NCI-H1930 (cell line): ENCODE measurements around the gene GJC2.

Experiments used
- DNase-seq, 2 experiments: peaks; one replicate each; lab custom pipeline; 2025; lab: John Stamatoyannopoulos, UW

GJC2 gene

GRCh38 chr1:228114827-228115226, 34.9 kb upstream of the GJC2 start:
- DNase-seq = no peak

DNA sequence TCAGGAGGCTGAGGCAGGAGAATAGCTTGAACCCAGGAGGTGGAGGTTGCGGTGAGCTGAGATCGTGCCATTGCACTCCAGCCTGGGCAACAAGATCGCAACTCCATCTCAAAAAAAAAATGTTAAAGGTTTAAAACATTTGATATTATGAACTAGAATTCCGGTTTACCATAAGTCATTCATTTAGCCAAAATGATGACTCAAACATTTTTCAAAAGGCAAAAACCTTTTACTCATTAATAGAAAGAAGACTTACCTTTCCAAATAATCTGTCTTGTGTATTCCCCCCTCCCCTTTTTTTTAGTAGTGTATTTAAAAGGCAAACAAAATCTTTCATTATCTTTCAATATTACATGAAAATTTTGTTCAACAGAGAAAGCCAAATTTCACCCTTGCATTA, 32.4 kb upstream of the GJC2 start:
- DNase-seq = no peak

- no peak for DNase-seq
Observed at GRCh38 chr1:228118040-228118439, 31.7 kb upstream of the GJC2 start.

- DNase-seq = no peak
Observed at GRCh38 chr1:228120351-228120750, 29.4 kb upstream of the GJC2 start.

DNA sequence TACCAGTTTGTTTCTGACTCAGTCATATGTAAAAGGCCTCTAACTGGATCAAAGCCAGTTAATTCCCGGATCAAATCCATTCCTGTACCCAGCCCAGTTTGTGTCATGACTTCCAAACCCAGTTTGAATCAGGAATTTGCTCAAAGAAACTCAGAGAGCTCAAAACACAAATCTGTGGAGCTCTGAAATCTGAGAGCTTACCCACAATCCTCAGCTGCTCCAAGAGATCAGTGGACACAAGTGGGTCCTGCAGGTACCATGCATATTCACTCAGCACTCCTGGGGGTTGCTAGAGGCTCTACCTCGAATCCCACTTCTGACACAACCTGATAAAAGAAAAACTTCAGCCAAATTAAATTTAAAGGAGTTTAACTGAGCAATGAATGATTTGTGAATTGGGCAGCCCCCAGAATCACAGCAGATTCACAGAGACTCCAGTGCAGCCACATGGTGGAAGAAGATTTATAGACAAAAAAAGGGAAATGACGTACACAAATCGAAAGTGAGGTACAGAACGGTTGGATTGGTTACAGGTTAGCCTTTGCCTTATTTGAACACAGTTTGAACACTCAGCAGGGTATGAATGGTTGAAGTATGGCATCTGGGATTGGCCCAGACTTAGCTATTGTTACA, 28.8 kb upstream of the GJC2 start:
- DNase-seq = no peak

DNA sequence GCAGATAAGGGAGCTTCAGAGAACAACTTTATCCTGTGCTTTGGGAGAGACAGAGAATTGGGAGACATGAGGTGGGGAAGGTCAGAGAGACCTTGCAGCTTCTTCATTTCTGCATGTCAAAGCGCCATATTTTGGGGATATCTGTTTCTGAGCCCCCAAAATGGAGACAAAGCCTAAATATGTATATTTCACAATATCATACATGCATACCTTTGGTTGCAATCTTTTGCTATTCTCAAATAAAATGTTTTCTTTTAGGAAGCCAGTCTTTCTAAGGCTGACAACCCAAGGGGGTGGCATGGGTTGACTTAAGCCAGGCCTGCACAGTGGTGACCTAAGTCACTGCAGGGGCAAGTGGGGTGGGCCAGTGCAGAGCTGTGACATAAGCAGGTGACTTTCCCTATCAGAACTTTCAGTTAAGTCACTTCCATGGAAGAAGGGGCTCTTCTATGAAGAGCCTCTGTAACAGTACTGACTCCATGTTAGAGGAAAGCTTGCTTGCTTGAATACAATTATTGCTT, 26.7 kb upstream of the GJC2 start:
- DNase-seq = no peak

- no peak for DNase-seq
Observed at GRCh38 chr1:228123505-228123904, 26.2 kb upstream of the GJC2 start.

- no peak for DNase-seq
Observed at GRCh38 chr1:228125185-228125584, 24.5 kb upstream of the GJC2 start.

DNA sequence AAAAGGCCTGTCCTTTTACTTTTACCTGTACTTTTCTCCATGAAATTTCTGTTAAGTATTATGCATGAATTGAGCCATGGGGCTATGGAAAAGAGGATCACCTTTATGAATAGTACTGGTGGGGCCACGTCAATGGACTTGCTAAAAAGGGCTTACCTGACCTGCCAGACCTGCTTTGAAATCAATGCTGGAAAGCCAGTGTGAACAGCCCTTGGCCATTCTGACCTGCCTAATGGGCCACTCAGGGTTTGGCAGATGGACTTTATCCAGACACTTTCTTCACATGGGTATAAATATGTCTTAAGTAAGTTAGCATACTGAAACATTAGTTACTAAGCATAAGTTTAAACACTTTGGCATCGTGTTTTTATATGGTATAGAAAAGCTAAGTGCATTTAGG, 18.0 kb upstream of the GJC2 start:
- DNase-seq = no peak

DNA sequence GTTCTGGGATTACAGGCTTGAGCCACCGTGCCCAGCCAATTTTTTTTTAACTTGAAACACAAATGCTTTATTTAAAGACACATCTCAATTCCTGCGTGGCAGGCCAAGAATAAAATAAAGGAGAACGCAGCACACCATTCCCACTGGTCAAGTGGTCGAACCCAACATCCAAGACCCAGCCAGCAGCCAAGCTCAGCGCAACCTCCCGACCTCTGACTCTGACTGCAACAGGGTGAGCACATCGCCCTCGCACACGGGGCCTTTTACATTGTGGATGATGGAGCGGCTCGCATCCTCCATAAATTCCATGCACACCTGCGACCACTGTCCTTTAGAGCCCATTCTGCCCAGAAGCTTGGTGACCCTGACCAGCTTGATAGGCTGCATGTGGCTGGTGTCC, 15.1 kb upstream of the GJC2 start:
- DNase-seq = no peak

DNA sequence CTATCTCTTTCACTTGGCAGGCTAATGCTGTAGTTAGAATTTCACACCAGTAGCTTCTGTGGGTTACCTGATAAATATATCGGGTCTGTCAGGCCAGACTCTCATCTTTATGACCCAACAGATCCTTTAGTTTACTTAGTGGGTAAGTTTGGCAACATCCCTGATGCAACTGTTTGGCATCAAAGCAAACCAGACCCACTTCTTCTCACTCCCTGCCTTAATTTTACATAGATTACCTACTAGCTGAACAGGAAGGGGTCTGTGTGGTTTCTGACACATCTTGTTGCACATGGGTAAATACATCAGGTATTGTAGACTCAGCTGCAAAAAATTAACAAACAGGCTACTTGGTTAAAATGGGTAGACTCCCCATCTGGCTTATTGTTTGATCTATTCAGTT, 12.8 kb upstream of the GJC2 start:
- no peak for DNase-seq

- DNase-seq = no peak
Observed at GRCh38 chr1:228139406-228139930, 10.3 kb upstream of the GJC2 start.

GRCh38 chr1:228139931-228140723, 9.6 kb upstream of the GJC2 start, which contains the start of gene GUK1:
GUK1 (plus strand) TSS chr1:228140279; CDS start chr1:228140303, 24 bp downstream.
- DNase-seq = peak; percentile 98 to 99

GRCh38 chr1:228140724-228141225, 9.0 kb upstream of the GJC2 start:
- DNase-seq = no peak

DNA sequence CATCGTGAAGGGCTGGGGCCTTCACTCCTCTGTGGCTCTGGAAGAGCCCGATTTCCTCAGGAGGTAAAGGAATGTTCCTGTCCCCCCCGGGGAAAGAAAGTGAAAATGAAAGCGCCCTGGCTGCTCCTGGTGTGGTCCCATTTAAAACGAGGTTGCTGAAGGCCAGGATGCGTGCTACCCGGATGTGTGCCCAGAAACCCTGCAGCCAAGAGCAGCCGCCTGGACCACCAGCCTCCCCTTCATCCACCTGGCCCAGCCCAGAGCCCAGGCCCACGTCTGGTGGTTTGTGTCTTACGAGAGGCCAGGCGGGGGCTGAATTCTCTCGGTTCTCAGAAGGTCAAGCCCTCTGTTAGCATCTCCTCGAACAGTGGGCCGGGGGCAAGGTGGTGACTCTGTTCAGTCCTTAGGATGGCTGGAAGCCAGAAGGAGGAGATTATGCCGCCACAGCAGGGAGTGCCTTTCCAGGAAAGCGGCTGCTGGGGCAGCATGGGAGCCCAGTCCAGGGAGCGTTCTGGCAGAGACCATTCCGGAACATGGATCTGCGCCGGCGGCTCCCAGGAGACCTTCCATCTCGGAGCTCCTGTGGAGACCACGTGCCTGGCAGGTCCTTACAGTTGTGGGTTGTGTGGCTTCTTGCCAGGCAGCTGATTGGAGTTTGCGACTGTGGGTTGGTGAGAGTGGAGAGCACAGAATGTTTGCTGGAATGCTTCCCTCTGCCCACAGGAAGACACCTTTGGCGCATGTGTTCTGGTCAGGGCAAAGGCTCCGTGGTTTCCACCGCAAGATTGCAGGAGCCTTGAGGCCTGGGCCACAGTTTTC, 8.3 kb upstream of the GJC2 start:
- DNase-seq = no peak

- no peak for DNase-seq
Observed at GRCh38 chr1:228142155-228142691, 7.5 kb upstream of the GJC2 start.

GRCh38 chr1:228142701-228143136, 7.0 kb upstream of the GJC2 start:
- DNase-seq = no peak

DNA sequence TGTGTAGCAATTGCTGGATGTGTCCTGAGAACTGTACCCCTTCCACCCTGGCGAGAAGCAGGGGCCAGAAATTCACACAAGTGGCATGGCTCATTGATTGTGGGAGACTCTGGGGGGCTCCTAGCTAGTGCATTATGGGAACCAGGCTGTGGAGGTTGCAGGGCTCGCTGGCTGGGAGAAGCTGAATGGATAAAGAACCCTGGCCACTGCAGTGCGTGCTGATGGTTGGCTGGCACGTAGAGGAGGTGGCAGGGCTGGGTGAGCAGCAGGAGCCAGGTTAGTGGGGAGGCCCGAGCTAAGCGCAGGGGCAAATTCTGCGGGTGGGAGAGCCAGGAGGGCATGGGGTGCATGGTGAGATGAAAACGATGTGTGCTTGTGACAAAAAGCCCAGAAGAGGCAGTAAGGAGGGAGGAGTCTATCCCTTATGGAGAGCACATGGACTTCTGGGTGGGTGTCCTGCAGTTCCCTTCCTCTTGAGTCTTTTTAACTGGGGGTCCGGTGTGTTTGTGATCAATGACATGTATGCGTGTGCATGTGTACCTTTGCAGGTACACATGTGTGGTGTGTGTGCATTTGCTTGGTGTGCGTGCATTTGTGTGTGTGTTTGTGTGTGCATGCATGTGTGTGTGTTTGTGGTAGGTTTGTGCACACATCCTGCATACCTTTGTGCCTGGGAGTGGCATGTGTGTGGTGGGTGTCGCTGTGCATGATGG, 6.1 kb upstream of the GJC2 start:
- DNase-seq = no peak

- no peak for DNase-seq
Observed at GRCh38 chr1:228144193-228144992, 5.3 kb upstream of the GJC2 start.

GRCh38 chr1:228144993-228145343, 4.8 kb upstream of the GJC2 start:
- no peak for DNase-seq
